Activated CD8-positive, alpha-beta memory T cell treated with anti-CD3 and anti-CD28 coated beads for 36 hours (primary cell): ENCODE data around the gene LRP8. TPM values are rescaled to one million over a fixed set of nuclear protein-coding genes. Genes with fewer than 3 reads are reported as not detected.
"Not testable (repeated sequence)": the region's sequence is repeated elsewhere in the genome, so short reads cannot be mapped to it uniquely, and the experiment has no call there.

ENCODE experiments used
- CTCF ChIA-PET: fragments of 350-600 bp; sonication (Branson Sonifier 250); formaldehyde crosslinking; loops from one replicate; lab custom pipeline; 2021; ENCODE audit warnings: antibody characterized with exemption; lab: Charles Lee
- POLR2A ChIA-PET: fragments of 350-600 bp; sonication (Branson Sonifier 250); formaldehyde crosslinking; loops from one replicate; lab custom pipeline; 2021; ENCODE audit warnings: antibody characterized with exemption; lab: Charles Lee
- total RNA-seq, 2 experiments: library from RNA; stranded (reverse); gene quantifications; one replicate each; pipeline ENCODE4 v1.2.3, GENCODE V29; 2021

The LRP8 gene
- total RNA-seq, 2 experiments from 2014 or later: 56.7 to 59.5 TPM

- ChIA-PET CTCF (no interaction called here), POLR2A (no interaction called here)
These were observed 108.2 kb downstream of the LRP8 start for GRCh38 chr1:53219711-53220110.

- POLR2A ChIA-PET: no interaction called here
These were observed 109.7 kb downstream of the LRP8 start for GRCh38 chr1:53218201-53218600.

GRCh38 chr1:53214376-53214940 is 113.4 kb downstream of the LRP8 start:
- ChIA-PET POLR2A (no interaction called here), CTCF (no interaction called here)

More at GRCh38 chr1:53218201-53218600, 109.7 kb downstream of the LRP8 start:
- CTCF ChIA-PET: no interaction called here

GRCh38 chr1:53210954-53211353 is 116.9 kb downstream of the LRP8 start:
- ChIA-PET CTCF (no interaction called here), POLR2A (no interaction called here)

- POLR2A ChIA-PET: no interaction called here
- CTCF ChIA-PET: no interaction called here
These were observed 117.5 kb downstream of the LRP8 start for GRCh38 chr1:53210352-53210751.

GRCh38 chr1:53207726-53208125 is 120.1 kb downstream of the LRP8 start:
- POLR2A ChIA-PET: no interaction called here
- CTCF ChIA-PET: no interaction called here

GRCh38 chr1:53206735-53207379 is 121.0 kb downstream of the LRP8 start:
- ChIA-PET POLR2A (no interaction called here), CTCF (no interaction called here)

- CTCF ChIA-PET: interaction anchor here (0.7 kb wide), 1 partner anchor 13 kb away, joined by 4 read pairs; no protein-coding TSS in a partner anchor
- POLR2A ChIA-PET: not testable (repeated sequence)
These were observed 121.7 kb downstream of the LRP8 start for GRCh38 chr1:53206083-53206685.

- POLR2A ChIA-PET: not testable (repeated sequence)
- CTCF ChIA-PET: interaction anchor here (0.7 kb wide), 1 partner anchor 12 kb away, joined by 4 read pairs; no protein-coding TSS in a partner anchor
These were observed 122.4 kb downstream of the LRP8 start for GRCh38 chr1:53205496-53205895.

- CTCF ChIA-PET: no interaction called here
- POLR2A ChIA-PET: no interaction called here
These were observed 124.4 kb downstream of the LRP8 start for GRCh38 chr1:53203466-53203865.

- CTCF ChIA-PET: interaction anchor here (1.3 kb wide), 1 partner anchor 17 kb away, joined by 4 read pairs; no protein-coding TSS in a partner anchor
- POLR2A ChIA-PET: interaction anchor here (1.0 kb wide), 1 partner anchor 566 kb away, joined by 3 read pairs; the partner anchor contains the start of gene SHISAL2A
These were observed 129.6 kb downstream of the LRP8 start for GRCh38 chr1:53198241-53198651.

GRCh38 chr1:53197291-53198200 is 130.3 kb downstream of the LRP8 start:
- ChIA-PET CTCF (interaction anchor here (1.3 kb wide), 1 partner anchor 17 kb away, joined by 4 read pairs; no protein-coding TSS in a partner anchor), POLR2A (interaction anchor here (1.0 kb wide), 1 partner anchor 565 kb away, joined by 3 read pairs; the partner anchor contains the start of gene SHISAL2A)

GRCh38 chr1:53196485-53197290 is 131.2 kb downstream of the LRP8 start, which contains the start of gene CPT2:
Gene CPT2, plus strand, starts transcription at chr1:53196824. Its CDS starts 120 bp downstream, at chr1:53196944.
- ChIA-PET POLR2A (interaction anchor here (0.7 to 1.1 kb wide), 2 partner anchors 182 to 275 kb away, joined by 3 to 4 read pairs; partner anchors contain the start of gene ECHDC2), CTCF (interaction anchor here (1.1 to 2.1 kb wide), 2 partner anchors 11 to 16 kb away, joined by 3 to 6 read pairs; no protein-coding TSS in a partner anchor)

GRCh38 chr1:53196017-53196484 is 131.8 kb downstream of the LRP8 start:
- CTCF ChIA-PET: interaction anchor here (1.1 to 2.1 kb wide), 2 partner anchors 11 to 15 kb away, joined by 3 to 6 read pairs; no protein-coding TSS in a partner anchor

GRCh38 chr1:53195246-53196016 is 132.4 kb downstream of the LRP8 start:
- ChIA-PET POLR2A (interaction anchor here (0.9 to 1.1 kb wide), 2 partner anchors 180 to 218 kb away, joined by 3 to 4 read pairs; no protein-coding TSS in a partner anchor), CTCF (interaction anchor here (1.1 to 2.1 kb wide), 3 partner anchors 10 to 14 kb away, joined by 3 to 6 read pairs (median 3); no protein-coding TSS in a partner anchor)

More at GRCh38 chr1:53196017-53196484, 131.8 kb downstream of the LRP8 start:
- POLR2A ChIA-PET: interaction anchor here (0.7 to 1.1 kb wide), 3 partner anchors 181 to 274 kb away, joined by 3 to 4 read pairs (median 3); partner anchors contain the start of gene ECHDC2
